Stimulated activated CD4-positive, alpha-beta T cell treated with anti-CD3 and anti-CD28 coated beads, Interleukin-2, amount 100 ng/mL, for 48 hours (primary cell): ENCODE measurements around the gene RFPL2.
"Not testable (repeated sequence)": the region's sequence is repeated elsewhere in the genome, so short reads cannot be mapped to it uniquely, and the experiment has no call there.

Experiments
- DNase-seq, 2 donors: peaks; one replicate each; pipeline ENCODE4 v3.0.0-alpha.2; 2020

RFPL2 gene

GRCh38 chr22:32205974-32206773 is 1.3 kb upstream of the RFPL2 start:
- no peak for DNase-seq

- DNase-seq = no peak
Measured at GRCh38 chr22:32204040-32204855, 625 bp downstream of the RFPL2 start.

- no peak for DNase-seq
Measured at GRCh38 chr22:32203181-32204039, 1.5 kb downstream of the RFPL2 start.

GRCh38 chr22:32202539-32203180 is 2.2 kb downstream of the RFPL2 start:
- DNase-seq = peak in 1 of 2 donors; percentile 25

- DNase-seq = no peak
Measured at GRCh38 chr22:32202161-32202538, 2.7 kb downstream of the RFPL2 start.

- DNase-seq = no peak
Measured at GRCh38 chr22:32200752-32201151, 4.1 kb downstream of the RFPL2 start.

- no peak for DNase-seq
Measured at GRCh38 chr22:32199961-32200360, 4.9 kb downstream of the RFPL2 start.

- DNase-seq = no peak
Measured at GRCh38 chr22:32199341-32199740, 5.5 kb downstream of the RFPL2 start.

- DNase-seq = not testable (repeated sequence)
Measured at GRCh38 chr22:32197553-32198226, 7.2 kb downstream of the RFPL2 start.

GRCh38 chr22:32195900-32196299 is 9.0 kb downstream of the RFPL2 start:
- DNase-seq = not testable (repeated sequence)

- DNase-seq = not testable (repeated sequence)
Measured at GRCh38 chr22:32193346-32193745, 11.5 kb downstream of the RFPL2 start.

GRCh38 chr22:32191021-32191420 is 13.9 kb downstream of the RFPL2 start:
- DNase-seq = not testable (repeated sequence)

- no peak for DNase-seq
Measured at GRCh38 chr22:32185821-32186220, 19.1 kb downstream of the RFPL2 start.

GRCh38 chr22:32183625-32184024 is 21.2 kb downstream of the RFPL2 start:
- no peak for DNase-seq

GRCh38 chr22:32181043-32181442 is 23.8 kb downstream of the RFPL2 start:
- no peak for DNase-seq

GRCh38 chr22:32177221-32177765 is 27.6 kb downstream of the RFPL2 start:
- no peak for DNase-seq

- DNase-seq = peak in 1 of 2 donors; percentile 3
Measured at GRCh38 chr22:32175683-32176644, 28.9 kb downstream of the RFPL2 start.

- DNase-seq = no peak
Measured at GRCh38 chr22:32175115-32175514, 29.8 kb downstream of the RFPL2 start.

- DNase-seq = no peak
Measured at GRCh38 chr22:32165681-32166080, 39.2 kb downstream of the RFPL2 start.
